Activated T-helper 1 cell treated with anti-CD3 and anti-CD28 coated beads, Interleukin-12 subunit alpha, Interleukin-12 subunit beta, Interleukin-2, Interleukin-4 antibody, amounts not matched to agents 30 ng/mL and 10 ng/mL and 1 ng/mL, durations not matched to agents 14 hours and 24 hours and 36 hours (primary cell): Measurements from ENCODE around the gene ANK2. TPM values are rescaled to one million over a fixed set of nuclear protein-coding genes. Genes with fewer than 3 reads are reported as not detected.

ENCODE experiments used
- DNase-seq: peaks from one replicate; pipeline ENCODE4 v3.0.0; 2021; ENCODE audit warnings: low spot score
- H3K27ac Mint-ChIP-seq: one replicate; pipeline ENCODE4 v1.8.0; 2021; ENCODE audit warnings: mild to moderate bottlenecking, mixed read lengths
- H3K27me3 Mint-ChIP-seq: one replicate; pipeline ENCODE4 v1.8.0; 2022; ENCODE audit warnings: mild to moderate bottlenecking, moderate library complexity, mixed read lengths; ENCODE audit not compliant: insufficient read depth
- H3K36me3 Mint-ChIP-seq: one replicate; pipeline ENCODE4 v1.8.0; 2021; ENCODE audit warnings: low read depth, mixed read lengths
- H3K4me1 Mint-ChIP-seq: one replicate; pipeline ENCODE4 v1.8.0; 2021; ENCODE audit warnings: low read depth, mixed read lengths
- H3K4me3 Mint-ChIP-seq: one replicate; pipeline ENCODE4 v1.8.0; 2021; ENCODE audit warnings: mild to moderate bottlenecking, moderate library complexity, mixed read lengths
- H3K9me3 Mint-ChIP-seq: one replicate; pipeline ENCODE4 v1.8.0; 2021; ENCODE audit warnings: mixed read lengths
- intact Hi-C: fragments of 100-400 bp; cut with micrococcal nuclease; formaldehyde crosslinking; loops from one replicate; pipeline ENCODE4 v1.15.1; 2024
- total RNA-seq: library from RNA; stranded (reverse); gene quantifications from 2 replicates; pipeline ENCODE4 v1.2.3, GENCODE V29; 2022

ANK2 gene
- total RNA-seq, 1 donor from 2014 or later: 3.1 TPM

DNA sequence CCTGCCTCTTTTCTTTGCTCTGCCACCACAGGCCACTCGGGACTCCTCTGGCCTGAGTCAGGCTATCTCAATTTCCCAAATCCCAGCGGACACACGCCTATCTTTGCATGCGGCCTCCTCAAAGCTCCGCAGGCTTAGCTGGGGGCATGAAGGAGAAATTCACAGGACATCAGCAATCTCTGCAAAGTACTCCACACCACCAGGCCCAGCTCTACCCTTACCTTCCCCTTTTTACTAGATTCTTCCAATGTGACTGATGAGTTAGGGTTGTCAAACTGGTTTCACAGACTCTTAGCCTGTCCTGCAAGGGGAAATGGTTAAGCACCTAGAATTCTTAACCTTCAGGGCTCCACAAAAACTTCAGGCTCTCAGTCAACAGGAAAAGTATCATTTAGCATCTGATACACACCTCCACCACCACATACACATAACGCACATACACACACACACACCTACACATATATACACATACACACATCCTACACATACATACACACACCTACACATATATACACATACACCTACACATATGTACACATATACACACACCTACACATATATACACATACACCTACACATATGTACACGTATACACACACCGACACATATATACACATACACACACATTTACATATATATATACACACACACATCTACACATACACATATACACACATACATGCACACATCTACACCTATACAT is 349.1 kb downstream of the ANK2 start:
- Mint-ChIP-seq H3K27me3 (peaks cover 2% of the 10 kb centered on the region), H3K9me3 (no peaks in the 10 kb centered on the region), H3K4me1 (no peaks in the 10 kb centered on the region), H3K27ac (no peak overlapping the region), H3K36me3 (no peaks in the 10 kb centered on the region), H3K4me3 (no peak overlapping the region)
- intact Hi-C loops: no loop called here
- DNase-seq: no peak

DNA sequence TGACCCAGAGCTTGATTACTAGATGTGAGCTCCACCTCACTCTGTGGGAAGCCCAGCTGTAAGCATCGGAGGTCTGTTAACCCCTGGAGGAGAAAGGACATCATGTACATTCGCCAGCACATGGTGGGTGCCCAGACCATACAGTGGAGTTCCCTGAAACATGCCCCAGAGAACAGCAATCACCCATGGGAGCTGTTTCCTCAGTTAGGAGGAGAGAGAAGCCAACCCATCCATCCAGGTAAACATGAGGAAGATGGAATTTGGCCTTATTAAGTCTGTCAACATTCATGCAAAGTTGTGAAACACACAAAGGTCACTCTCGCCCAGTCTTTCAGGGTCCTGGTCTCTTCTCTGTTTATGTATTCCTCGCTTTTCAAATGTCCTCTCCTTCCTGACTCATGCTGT is 354.7 kb downstream of the ANK2 start:
- Mint-ChIP-seq H3K4me3 (no peak overlapping the region), H3K4me1 (no peaks in the 10 kb centered on the region), H3K27me3 (peaks cover 5% of the 10 kb centered on the region), H3K9me3 (no peaks in the 10 kb centered on the region), H3K36me3 (no peaks in the 10 kb centered on the region), H3K27ac (no peak overlapping the region)
- no peak for DNase-seq
- intact Hi-C loops: no loop called here

DNA sequence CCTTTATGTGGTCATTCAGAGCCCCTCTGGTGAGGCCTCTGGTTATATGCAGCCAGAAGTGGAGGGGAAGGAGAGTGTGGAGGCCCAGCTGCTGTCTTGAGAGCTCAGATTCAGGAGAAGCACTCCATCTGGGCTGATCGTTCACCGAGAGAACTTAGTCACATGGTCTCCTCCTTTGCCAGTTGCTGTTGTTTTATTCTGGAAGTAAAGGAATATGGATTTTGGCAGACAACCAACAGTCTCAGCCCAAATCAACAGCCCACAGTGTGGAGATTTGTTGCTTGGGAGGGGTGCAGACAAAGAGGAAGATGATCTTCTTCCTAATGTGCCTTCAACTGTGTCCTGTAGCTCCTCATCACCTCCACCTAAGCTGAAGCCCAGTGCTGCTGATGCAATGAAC is 355.4 kb downstream of the ANK2 start:
- intact Hi-C loops: no loop called here
- DNase-seq: no peak
- H3K36me3 Mint-ChIP-seq: no peaks in the 10 kb centered on the region
- no peaks in the 10 kb centered on the region for H3K9me3 Mint-ChIP-seq
- no peaks in the 10 kb centered on the region for H3K4me1 Mint-ChIP-seq
- no peak overlapping the region for H3K27ac Mint-ChIP-seq
- peaks cover 5% of the 10 kb centered on the region for H3K27me3 Mint-ChIP-seq
- no peak overlapping the region for H3K4me3 Mint-ChIP-seq

DNA sequence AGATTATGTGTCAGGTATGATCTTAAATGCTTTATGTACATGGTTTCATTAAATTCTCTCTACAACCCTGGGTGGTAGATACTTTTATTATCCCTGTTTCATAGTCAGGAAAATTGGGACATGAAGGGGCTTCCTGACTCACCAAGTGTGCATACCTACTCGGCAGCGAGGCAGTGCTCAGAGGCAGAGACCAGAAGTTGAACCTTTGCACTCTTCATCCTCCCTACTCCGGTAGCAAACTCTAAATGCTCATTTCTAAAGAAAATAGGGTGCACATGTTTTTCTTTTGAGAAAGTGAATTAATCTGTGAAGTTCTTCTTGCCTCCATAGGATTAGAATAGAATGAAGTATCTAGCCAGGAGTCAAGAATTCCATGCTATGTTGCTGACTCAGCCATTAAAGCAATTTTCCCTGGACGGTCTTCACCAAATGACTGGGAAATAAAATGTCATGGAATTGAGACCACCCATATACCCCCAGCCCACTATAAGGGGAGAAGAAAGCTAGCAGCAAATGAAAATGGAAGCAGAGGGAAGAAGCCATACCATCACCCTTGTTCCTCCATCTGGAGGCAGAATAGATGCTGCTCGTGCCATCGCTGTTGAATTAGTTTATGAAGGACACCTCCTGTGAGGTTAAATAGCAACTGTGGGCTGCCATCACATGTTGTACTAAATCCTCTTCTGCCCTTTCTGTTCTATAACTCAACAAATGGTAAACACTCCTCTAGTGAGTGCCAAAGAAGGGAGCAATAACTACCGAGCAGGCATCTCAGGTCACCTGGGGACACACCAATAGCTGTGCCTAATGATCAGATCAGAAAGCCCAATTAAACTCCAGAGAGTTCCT is 356.6 kb downstream of the ANK2 start:
- H3K27ac Mint-ChIP-seq: no peak overlapping the region
- peaks cover 6% of the 10 kb centered on the region for H3K4me1 Mint-ChIP-seq
- no peak overlapping the region for H3K4me3 Mint-ChIP-seq
- peaks cover 5% of the 10 kb centered on the region for H3K27me3 Mint-ChIP-seq
- no peak for DNase-seq
- no peaks in the 10 kb centered on the region for H3K36me3 Mint-ChIP-seq
- no peaks in the 10 kb centered on the region for H3K9me3 Mint-ChIP-seq
- intact Hi-C loops: no loop called here

DNA sequence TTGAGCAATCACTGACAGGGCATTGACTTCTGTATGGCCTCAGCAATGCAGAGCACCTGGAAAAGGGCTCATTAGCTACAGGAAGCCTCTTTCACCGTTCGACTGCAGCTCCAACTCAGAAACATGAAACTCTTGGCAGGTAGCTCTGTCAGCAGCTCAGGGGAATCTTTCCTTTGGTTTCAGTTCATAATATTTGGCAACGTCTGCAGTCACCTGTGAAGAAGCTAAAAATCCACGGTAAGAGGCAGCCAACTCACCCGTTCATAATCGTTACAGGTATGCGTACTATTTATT is 357.2 kb downstream of the ANK2 start:
- Mint-ChIP-seq H3K9me3 (no peaks in the 10 kb centered on the region), H3K4me1 (peaks cover 6% of the 10 kb centered on the region), H3K4me3 (no peak overlapping the region), H3K36me3 (no peaks in the 10 kb centered on the region), H3K27ac (no peak overlapping the region), H3K27me3 (peaks cover 5% of the 10 kb centered on the region)
- intact Hi-C loops: no loop called here
- DNase-seq: no peak

DNA sequence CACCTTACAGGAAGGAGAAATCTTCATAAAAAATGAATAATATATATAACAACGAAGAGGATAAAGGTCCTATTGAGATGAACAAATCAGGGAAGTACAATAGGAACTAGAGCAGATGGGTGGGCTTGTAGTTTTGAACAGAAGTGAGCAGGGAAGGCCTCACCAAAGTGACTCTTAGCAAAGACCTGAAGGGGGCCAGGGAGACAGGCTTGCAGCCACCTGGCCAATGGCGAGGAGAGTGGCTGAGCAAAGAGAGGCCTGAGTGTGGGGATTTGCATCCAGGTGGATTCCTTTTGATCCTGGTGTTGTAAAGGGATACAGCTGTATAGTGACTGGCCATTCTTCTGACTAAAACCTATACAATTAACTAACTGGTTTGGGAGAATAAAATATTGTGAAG is 358.0 kb downstream of the ANK2 start:
- Mint-ChIP-seq H3K27ac (no peak overlapping the region), H3K4me1 (peaks cover 6% of the 10 kb centered on the region), H3K9me3 (no peaks in the 10 kb centered on the region), H3K4me3 (no peak overlapping the region), H3K27me3 (peaks cover 5% of the 10 kb centered on the region), H3K36me3 (no peaks in the 10 kb centered on the region)
- intact Hi-C loops: no loop called here
- DNase-seq: no peak

DNA sequence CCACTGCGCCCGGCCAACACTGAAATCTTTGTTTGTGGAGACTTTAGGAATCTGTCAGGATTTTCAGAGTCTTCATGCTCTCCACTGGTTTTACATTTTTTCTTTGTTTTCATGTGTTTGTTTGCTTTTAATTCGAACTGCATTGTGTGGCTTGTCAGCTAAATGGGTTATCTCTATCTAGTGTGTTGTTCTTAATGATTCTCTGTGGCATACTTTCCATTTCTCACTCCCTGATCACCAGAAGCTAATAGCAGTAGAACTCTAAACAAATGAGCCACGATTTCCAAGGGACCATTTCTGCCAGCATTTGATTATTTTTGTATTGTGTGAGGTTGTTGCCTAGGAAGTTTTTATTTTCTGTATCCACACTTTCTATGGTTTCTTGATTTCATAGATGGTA is 359.7 kb downstream of the ANK2 start:
- intact Hi-C loops: no loop called here
- H3K9me3 Mint-ChIP-seq: no peaks in the 10 kb centered on the region
- no peak for DNase-seq
- no peak overlapping the region for H3K4me3 Mint-ChIP-seq
- H3K27ac Mint-ChIP-seq: no peak overlapping the region
- H3K4me1 Mint-ChIP-seq: peaks cover 6% of the 10 kb centered on the region
- H3K27me3 Mint-ChIP-seq: peaks cover 10% of the 10 kb centered on the region
- H3K36me3 Mint-ChIP-seq: no peaks in the 10 kb centered on the region

DNA sequence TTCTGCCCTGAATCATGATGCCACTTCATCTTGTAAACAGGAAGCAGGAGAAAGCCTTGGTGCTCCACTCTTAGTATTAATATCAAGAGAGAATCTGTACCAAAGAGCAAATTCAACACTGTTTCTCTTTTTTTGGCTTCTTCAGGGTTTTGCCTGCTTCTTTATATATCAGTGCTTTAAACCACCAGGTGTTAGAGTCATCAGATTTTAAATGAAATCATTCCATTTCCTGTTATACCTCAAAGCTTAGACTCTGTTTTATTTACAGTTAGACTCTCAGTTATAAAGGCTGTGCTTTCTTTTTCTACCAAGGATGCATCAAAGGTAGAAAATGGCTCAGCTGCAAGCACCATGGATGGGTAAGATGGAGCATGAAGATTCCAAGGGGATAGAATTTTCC is 361.2 kb downstream of the ANK2 start:
- Mint-ChIP-seq H3K9me3 (no peaks in the 10 kb centered on the region), H3K4me3 (no peak overlapping the region), H3K27me3 (peaks cover 8% of the 10 kb centered on the region), H3K4me1 (peaks cover 6% of the 10 kb centered on the region), H3K36me3 (no peaks in the 10 kb centered on the region), H3K27ac (no peak overlapping the region)
- intact Hi-C loops: no loop called here
- DNase-seq: no peak

DNA sequence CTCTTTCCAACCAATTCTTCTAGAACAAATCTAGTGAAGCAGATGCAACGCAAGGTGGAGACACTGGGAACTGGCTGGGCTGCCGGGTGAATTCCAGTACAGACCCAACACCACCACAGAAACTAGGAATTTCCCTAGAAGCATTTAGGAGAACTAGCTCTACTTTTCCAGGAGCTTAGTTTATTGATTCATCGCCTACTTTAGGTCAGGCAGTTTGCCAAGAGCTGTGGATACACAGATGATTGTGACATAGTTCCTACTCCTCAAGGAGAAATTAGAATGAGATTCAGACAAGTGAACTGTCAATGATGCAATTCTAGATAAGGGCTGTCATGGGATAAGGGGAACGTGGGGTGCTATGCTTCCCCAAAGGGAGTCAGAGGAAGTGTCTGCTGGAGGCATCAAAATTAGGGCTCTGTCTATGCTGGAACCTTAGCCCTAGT is 362.1 kb downstream of the ANK2 start:
- H3K36me3 Mint-ChIP-seq: no peaks in the 10 kb centered on the region
- no peak overlapping the region for H3K27ac Mint-ChIP-seq
- intact Hi-C loops: no loop called here
- H3K4me1 Mint-ChIP-seq: peaks cover 6% of the 10 kb centered on the region
- peaks cover 8% of the 10 kb centered on the region for H3K27me3 Mint-ChIP-seq
- no peak for DNase-seq
- H3K4me3 Mint-ChIP-seq: no peak overlapping the region
- no peaks in the 10 kb centered on the region for H3K9me3 Mint-ChIP-seq

DNA sequence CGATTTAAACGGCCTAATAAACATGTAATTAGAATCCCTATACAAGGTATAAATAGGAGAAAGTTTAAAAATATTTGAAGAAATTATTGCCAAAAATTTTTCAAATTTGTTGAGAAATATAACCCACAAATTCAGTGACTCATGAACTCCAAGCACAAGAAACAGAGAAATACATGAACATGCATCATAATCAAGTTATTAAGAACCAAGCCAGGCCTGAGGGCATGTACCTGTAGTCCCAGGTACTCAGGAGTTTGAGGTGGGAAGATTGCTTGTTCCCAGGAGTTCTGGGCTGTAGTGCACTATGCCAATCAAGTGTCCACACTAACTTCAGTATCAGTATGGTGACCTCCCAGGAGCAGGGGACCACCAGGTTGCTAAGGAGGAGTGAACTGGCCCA is 370.2 kb downstream of the ANK2 start:
- H3K27ac Mint-ChIP-seq: no peak overlapping the region

DNA sequence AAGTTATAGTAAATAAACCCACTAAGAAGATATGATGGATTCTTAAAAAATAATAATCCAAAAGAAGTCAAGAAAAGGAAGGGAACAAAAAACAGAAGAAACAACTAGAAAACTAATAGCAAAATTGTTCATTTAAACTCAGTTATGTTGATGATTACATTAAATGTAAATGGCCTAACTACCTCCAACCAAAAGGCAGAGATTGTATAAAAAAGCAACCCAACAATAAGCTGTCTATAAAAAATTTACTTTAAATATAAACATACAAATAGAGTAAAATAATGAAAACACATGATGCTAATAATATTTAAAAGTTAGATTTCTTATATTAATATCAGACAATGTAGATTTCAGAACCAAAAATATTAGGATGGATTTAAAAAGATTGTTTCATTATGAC is 371.5 kb downstream of the ANK2 start:
- Mint-ChIP-seq H3K9me3 (peaks cover 27% of the 10 kb centered on the region), H3K36me3 (no peaks in the 10 kb centered on the region), H3K27ac (no peak overlapping the region), H3K4me1 (no peaks in the 10 kb centered on the region), H3K4me3 (no peak overlapping the region), H3K27me3 (peaks cover 10% of the 10 kb centered on the region)
- DNase-seq: no peak
- intact Hi-C loops: no loop called here

More for the DNA sequence above, 370.2 kb downstream of the ANK2 start:
- intact Hi-C loops: no loop called here
- Mint-ChIP-seq H3K36me3 (no peaks in the 10 kb centered on the region), H3K27me3 (peaks cover 10% of the 10 kb centered on the region), H3K9me3 (peaks cover 27% of the 10 kb centered on the region), H3K4me1 (no peaks in the 10 kb centered on the region), H3K4me3 (no peak overlapping the region)
- no peak for DNase-seq

DNA sequence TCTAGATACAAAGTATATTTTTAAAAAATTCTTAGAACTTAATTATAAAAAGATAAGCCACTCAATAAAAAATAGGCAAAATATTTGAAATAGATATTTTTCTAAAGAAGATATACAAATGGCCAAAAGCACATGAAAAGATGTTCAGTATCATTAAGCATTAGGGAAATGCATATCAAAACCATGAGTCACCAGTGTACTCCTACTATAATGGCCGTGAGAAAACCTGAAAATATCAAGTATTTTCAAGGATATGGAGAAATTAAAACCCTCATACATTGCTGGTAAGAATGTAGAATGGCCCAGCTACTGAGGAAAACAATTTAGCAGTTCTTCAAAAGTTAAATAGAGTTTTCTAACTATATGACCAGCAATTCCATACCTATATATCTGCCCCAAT is 374.2 kb downstream of the ANK2 start:
- DNase-seq: no peak
- peaks cover 27% of the 10 kb centered on the region for H3K9me3 Mint-ChIP-seq
- peaks cover under 1% of the 10 kb centered on the region for H3K27me3 Mint-ChIP-seq
- H3K4me3 Mint-ChIP-seq: no peak overlapping the region
- H3K36me3 Mint-ChIP-seq: no peaks in the 10 kb centered on the region
- intact Hi-C loops: no loop called here
- H3K4me1 Mint-ChIP-seq: no peaks in the 10 kb centered on the region
- no peak overlapping the region for H3K27ac Mint-ChIP-seq

DNA sequence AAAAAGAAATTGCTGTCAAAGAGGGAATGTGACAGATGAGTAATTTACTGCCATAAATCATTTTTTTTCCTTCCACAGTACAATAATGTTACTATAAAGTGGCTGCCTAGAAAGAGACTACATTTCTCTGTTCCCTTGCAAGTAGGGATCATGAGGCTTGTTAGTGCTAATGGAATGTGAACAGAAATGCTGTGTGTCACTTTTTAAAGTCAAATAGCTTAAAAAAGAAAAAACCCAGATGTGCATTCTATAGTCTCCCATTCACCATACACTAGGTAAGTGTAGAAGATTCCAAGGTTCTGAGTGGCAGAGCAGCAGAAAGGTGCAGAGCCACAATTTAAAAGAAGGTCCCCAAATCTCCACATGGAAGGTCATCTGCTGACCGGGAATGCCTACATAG is 383.7 kb downstream of the ANK2 start:
- intact Hi-C loops: no loop called here

More for the DNA sequence above, 383.7 kb downstream of the ANK2 start:
- Mint-ChIP-seq H3K27ac (no peak overlapping the region), H3K4me3 (no peak overlapping the region), H3K4me1 (peaks cover 15% of the 10 kb centered on the region), H3K9me3 (peaks cover 19% of the 10 kb centered on the region), H3K27me3 (peaks cover 4% of the 10 kb centered on the region), H3K36me3 (peaks cover 1% of the 10 kb centered on the region)
- DNase-seq: no peak
